ENCODE data around the gene DIAPH2.

DNA sequence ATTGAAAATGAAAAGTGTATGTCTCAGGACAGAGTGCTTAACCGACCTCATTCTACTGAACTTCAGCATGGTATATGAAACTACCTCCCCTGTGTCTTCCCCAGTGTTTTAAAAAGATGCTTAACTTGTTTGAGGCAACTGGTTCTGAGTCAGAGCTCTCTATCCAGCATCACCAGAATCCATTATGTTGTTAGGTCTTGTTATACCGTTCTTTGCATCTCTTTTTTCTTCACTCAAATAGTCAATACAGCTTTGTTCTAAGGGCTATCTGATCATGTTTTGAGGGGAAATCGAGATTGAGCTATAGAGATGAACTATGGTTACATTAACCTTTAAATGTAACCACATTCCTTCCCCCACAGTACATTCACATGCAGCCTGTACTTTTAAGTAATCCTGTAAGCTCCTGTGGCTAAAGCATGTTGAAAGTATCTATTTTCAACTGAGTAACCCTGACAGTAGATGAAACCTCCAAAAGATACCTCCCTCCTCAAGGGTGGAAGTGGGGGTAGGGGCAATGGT lies 713.4 kb downstream of the DIAPH2 start:
- TF ChIP-seq, protein P1, sequence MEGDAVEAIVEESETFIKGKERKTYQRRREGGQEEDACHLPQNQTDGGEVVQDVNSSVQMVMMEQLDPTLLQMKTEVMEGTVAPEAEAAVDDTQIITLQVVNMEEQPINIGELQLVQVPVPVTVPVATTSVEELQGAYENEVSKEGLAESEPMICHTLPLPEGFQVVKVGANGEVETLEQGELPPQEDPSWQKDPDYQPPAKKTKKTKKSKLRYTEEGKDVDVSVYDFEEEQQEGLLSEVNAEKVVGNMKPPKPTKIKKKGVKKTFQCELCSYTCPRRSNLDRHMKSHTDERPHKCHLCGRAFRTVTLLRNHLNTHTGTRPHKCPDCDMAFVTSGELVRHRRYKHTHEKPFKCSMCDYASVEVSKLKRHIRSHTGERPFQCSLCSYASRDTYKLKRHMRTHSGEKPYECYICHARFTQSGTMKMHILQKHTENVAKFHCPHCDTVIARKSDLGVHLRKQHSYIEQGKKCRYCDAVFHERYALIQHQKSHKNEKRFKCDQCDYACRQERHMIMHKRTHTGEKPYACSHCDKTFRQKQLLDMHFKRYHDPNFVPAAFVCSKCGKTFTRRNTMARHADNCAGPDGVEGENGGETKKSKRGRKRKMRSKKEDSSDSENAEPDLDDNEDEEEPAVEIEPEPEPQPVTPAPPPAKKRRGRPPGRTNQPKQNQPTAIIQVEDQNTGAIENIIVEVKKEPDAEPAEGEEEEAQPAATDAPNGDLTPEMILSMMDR (IDR thresholded peaks at IDR 0.05), result no peak
- no peak for TF ChIP-seq POLR2A (IDR thresholded peaks at IDR 0.05)

All from esophagus squamous epithelium (tissue), 4 donors.